Thyroid gland (tissue), 4 donors: ENCODE measurements around the gene MYO5C. TPM values are rescaled to one million over a fixed set of nuclear protein-coding genes. Genes with fewer than 3 reads are reported as not detected.
A peak's percentile ranks its signal among the peaks of the same experiment; 100 is the strongest.
"Not testable (repeated sequence)": the region's sequence is repeated elsewhere in the genome, so short reads cannot be mapped to it uniquely, and the experiment has no call there.

ENCODE experiments used
- DNase-seq, 2 donors: peaks; one replicate each; pipeline ENCODE4 v3.0.0-alpha.2; 2019
- H3K27ac ChIP-seq, 3 donors: fragments of 200-600 bp; sonication (generic); 1 replicate in 2 of 3; 2 replicates in 1 of 3; pipeline ENCODE4 v1.5.1; 2016 to 2019; ENCODE audit warnings: mild to moderate bottlenecking in 1 of 3, moderate library complexity in 1 of 3
- H3K27me3 ChIP-seq: fragments of 200-600 bp; sonication (generic); one replicate; pipeline ENCODE4 v1.5.1; 2019
- H3K36me3 ChIP-seq, 2 donors: fragments of 200-600 bp; sonication (generic); one replicate each; pipeline ENCODE4 v1.5.1; 2016 to 2019
- H3K4me1 ChIP-seq, 2 donors: fragments of 200-600 bp; sonication (generic); one replicate each; pipeline ENCODE4 v1.5.1; 2017 to 2019
- H3K4me3 ChIP-seq, 3 donors: fragments of 200-600 bp; sonication (generic); replicated peaks in 1 of 3; 1 replicate in 2 of 3; 2 replicates in 1 of 3; pipeline ENCODE4 v1.5.1; 2016; ENCODE audit warnings: mild to moderate bottlenecking in 1 of 3
- H3K9me3 ChIP-seq: fragments of 200-600 bp; sonication (generic); one replicate; pipeline ENCODE4 v1.5.1; 2017
- CTCF ChIP-seq, 6 experiments: fragments of 200-600 bp in 3 of 6; fragments of 450-650 bp in 3 of 6; sonication (generic) in 3 of 6; IDR thresholded peaks; one replicate each; pipeline ENCODE4 v1.5.1; 2016 to 2019; ENCODE audit warnings: antibody characterized with exemption in 6 of 6, mild to moderate bottlenecking in 2 of 6, inconsistent platforms in 1 of 6, moderate library complexity in 1 of 6
- POLR2A ChIP-seq, 2 donors: fragments of 450-650 bp; IDR thresholded peaks; one replicate each; pipeline ENCODE4 v1.6.1; 2017; ENCODE audit warnings: antibody characterized with exemption in 2 of 2, mild to moderate bottlenecking in 2 of 2, moderate library complexity in 1 of 2
- WGBS, 2 donors: methylation state at CpG; one replicate each; pipeline ENCODE4 v1.1.5; 2017; 5-methylcytosine and 5-hydroxymethylcytosine counted together
- intact Hi-C: fragments of 100-400 bp; cut with DNase I; formaldehyde crosslinking; loops from one replicate; pipeline ENCODE4 v1.15.1; 2023
- total RNA-seq, 4 donors: library from RNA; depleted of rRNA; stranded (reverse); fragments of >200 nt; gene quantifications; one replicate each; pipeline ENCODE4 v1.2.3, GENCODE V29; 2016

The MYO5C gene
- total RNA-seq, 4 donors from 2014 or later, result 84.0 to 130 (median 101) TPM

- no peaks in the 10 kb centered on the region for H3K4me1 ChIP-seq
- H3K27ac ChIP-seq, result no peak overlapping the region
- DNase-seq, result no peak
- no peaks in the 10 kb centered on the region for H3K36me3 ChIP-seq
- intact Hi-C loops, result no loop called here
- TF ChIP-seq CTCF (IDR thresholded peaks at IDR 0.05) (no peak), POLR2A (IDR thresholded peaks at IDR 0.05) (no peak)
- H3K27me3 ChIP-seq, result no peaks in the 10 kb centered on the region
- no peak overlapping the region for H3K4me3 ChIP-seq
- WGBS, 2 donors, result 27 to 31% methylated on average over 1 of the region's 1 CpG
- no peaks in the 10 kb centered on the region for H3K9me3 ChIP-seq
These were observed 123.8 kb downstream of the MYO5C start for GRCh38 chr15:52171807-52172206.

- intact Hi-C loops, result no loop called here
- WGBS, 2 donors, result 32 to 34% methylated on average over 4 of the region's 4 CpGs
These were observed 124.2 kb downstream of the MYO5C start for GRCh38 chr15:52171386-52171785.

GRCh38 chr15:52170199-52170598 lies 125.4 kb downstream of the MYO5C start:
- H3K4me1 ChIP-seq, H3K27ac ChIP-seq, H3K27me3 ChIP-seq, intact Hi-C loops, DNase-seq, H3K4me3 ChIP-seq, H3K9me3 ChIP-seq, H3K36me3 ChIP-seq: not testable (repeated sequence)
- 91 to 97% methylated on average over 3 of the region's 3 CpGs for WGBS, 2 donors

More at GRCh38 chr15:52171386-52171785, 124.2 kb downstream of the MYO5C start:
- Histone ChIP-seq H3K4me1 (no peaks in the 10 kb centered on the region), H3K36me3 (no peaks in the 10 kb centered on the region), H3K27me3 (no peaks in the 10 kb centered on the region), H3K9me3 (no peaks in the 10 kb centered on the region), H3K4me3 (no peak overlapping the region), H3K27ac (no peak overlapping the region)
- peak in 1 of 2 donors; percentile 13 for DNase-seq
- TF ChIP-seq CTCF (IDR thresholded peaks at IDR 0.05) (no peak), POLR2A (IDR thresholded peaks at IDR 0.05) (no peak)

- H3K4me3 ChIP-seq, H3K27me3 ChIP-seq, H3K27ac ChIP-seq, DNase-seq, H3K4me1 ChIP-seq, intact Hi-C loops, H3K36me3 ChIP-seq, H3K9me3 ChIP-seq: not testable (repeated sequence)
- WGBS, 2 donors, result 90 to 92% methylated on average over 5 of the region's 5 CpGs
These were observed 130.0 kb downstream of the MYO5C start for GRCh38 chr15:52165494-52166131.

GRCh38 chr15:52164631-52165265 lies 130.9 kb downstream of the MYO5C start:
- 88 to 90% methylated on average over 2 of the region's 2 CpGs for WGBS, 2 donors
- Histone ChIP-seq H3K4me1 (no peaks in the 10 kb centered on the region), H3K27ac (no peak overlapping the region), H3K36me3 (peaks cover 0 to 4% of the 10 kb centered on the region in 2 donors), H3K27me3 (no peaks in the 10 kb centered on the region), H3K4me3 (no peak overlapping the region), H3K9me3 (no peaks in the 10 kb centered on the region)
- TF ChIP-seq POLR2A (IDR thresholded peaks at IDR 0.05) (no peak), CTCF (IDR thresholded peaks at IDR 0.05) (no peak)
- DNase-seq, result no peak
- intact Hi-C loops, result no loop called here
